K562 (cell line): ENCODE measurements around the gene HOXB4. TPM values are rescaled to one million over a fixed set of nuclear protein-coding genes. Genes with fewer than 3 reads are reported as not detected.

Experiments
- BRD9 ChIP-seq: fragments of 450-650 bp; IDR thresholded peaks from 2 replicates; pipeline ENCODE4 v1.6.1; 2018; ENCODE audit warnings: low read depth; ENCODE audit not compliant: partially characterized antibody
- CEBPG ChIP-seq, 3 experiments: fragments of 200-800 bp in 1 of 3; sonication (Bioruptor generic) in 1 of 3; sonication (generic) in 1 of 3; formaldehyde crosslinking in 1 of 3; IDR thresholded peaks in 2 of 3; conservative IDR thresholded peaks in 1 of 3; 2 replicates each; pipeline versions ENCODE4 v1.6.1 to v1.8.0; 2016 to 2022; ENCODE audit warnings: missing compliant biosample characterization in 2 of 3, missing genetic modification characterization in 2 of 3, mild to moderate bottlenecking in 1 of 3, missing genetic modification reagents in 1 of 3
- CHD1 ChIP-seq: fragments of 200-600 bp; sonication (generic); IDR thresholded peaks from one replicate; pipeline ENCODE4 v1.6.1; 2012; ENCODE audit warnings: mild to moderate bottlenecking, moderate library complexity, low read length, inconsistent platforms
- POLR2A ChIP-seq: fragments of 450-650 bp; conservative IDR thresholded peaks from 2 replicates; pipeline ENCODE4 v1.6.1; 2016
- polyA plus RNA-seq, 8 experiments: library from polyadenylated mRNA; depleted of rRNA in 4 of 8; stranded (reverse) in 5 of 8; unstranded in 3 of 8; fragments of >200 nt; fragmentation: Nextera tagmentation in 2 of 8; fragmentation: Illumina TruSeq in 1 of 8; extraction: Ambion mirVana in 2 of 8; extraction: Trizol in 1 of 8; gene quantifications; 2 replicates each; pipeline versions ENCODE4 v1.2.1 to v1.2.3, GENCODE V29; 2011 to 2014; ENCODE audit warnings: inconsistent platforms in 1 of 8, missing spikeins in 1 of 8
- total RNA-seq, 7 experiments: library from RNA; depleted of rRNA in 6 of 7; stranded (reverse); fragments of >200 nt in 6 of 7; fragmentation: Illumina TruSeq in 2 of 7; extraction: Trizol in 2 of 7; gene quantifications; 2 replicates each; pipeline versions ENCODE4 v1.2.1 to v1.2.3, GENCODE V29; 2011 to 2021; ENCODE audit warnings: low replicate concordance in 1 of 7
- TF ChIP-seq, protein P1 (sequence below): fragments of 250-450 bp; sonication (Bioruptor Pico); IDR thresholded peaks from 2 replicates; pipeline ENCODE4 v1.5.0; 2021; ENCODE audit warnings: mild to moderate bottlenecking, moderate library complexity

HOXB4 gene
- total and polyA plus RNA-seq, 9 of the 15 experiments (the other 6 are each of a cell fraction or from before 2014, with no cell fraction given) = 1.6 to 34.9 (median 14.9) TPM

- TF ChIP-seq, protein P1, sequence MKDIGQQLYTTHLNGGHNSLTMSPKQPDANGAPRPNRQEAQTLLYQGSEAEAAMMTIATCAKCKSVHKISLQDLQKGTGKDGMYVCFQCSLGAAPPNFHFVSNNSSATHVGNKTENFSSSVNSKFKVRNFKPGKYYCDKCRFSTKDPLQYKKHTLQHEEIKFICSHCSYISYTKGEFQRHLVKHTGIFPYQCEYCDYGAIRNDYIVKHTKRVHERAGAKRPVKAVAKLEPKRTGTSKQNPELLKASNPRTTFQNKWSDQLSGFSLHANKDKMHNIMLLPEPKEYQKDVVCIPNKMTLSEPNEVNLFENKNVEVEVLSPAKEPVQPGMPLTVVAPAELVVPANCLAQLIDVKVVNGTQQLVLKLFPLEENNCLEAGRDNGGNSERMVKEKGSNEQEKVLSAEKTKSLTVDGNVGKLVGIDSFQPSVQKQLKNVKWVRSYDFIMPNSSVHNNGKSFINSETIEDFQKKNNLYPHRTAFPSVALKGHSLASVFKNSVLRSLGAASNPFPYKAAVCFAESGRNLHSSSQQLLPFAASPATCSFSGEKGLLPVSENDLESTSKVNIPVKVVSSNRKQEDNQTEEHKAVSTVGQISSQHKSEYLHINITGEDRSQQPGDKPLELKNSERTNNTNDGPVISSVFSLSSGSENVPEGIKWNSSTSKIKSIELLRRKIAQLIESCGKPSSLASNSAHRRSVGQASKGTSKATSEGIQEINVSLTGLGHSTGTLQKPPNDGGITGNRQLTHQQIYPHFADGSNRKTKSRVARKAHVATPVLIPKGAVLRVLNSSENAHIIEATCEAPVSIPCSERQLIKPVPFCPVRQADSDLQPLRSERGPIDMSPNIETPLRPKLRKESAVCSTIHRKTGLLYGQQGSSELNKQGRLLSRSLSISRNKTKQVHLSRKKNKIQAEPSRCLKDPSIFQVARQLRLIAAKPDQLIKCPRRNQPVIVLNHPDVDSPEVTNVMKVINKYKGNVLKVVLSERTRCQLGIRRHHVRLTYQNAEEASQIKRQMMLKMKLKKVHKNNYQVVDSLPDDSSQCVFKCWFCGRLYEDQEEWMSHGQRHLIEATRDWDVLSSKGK (CRISPR knock-in tag) = no peak
- TF ChIP-seq BRD9 = peak; percentile 28
- TF ChIP-seq POLR2A = 0 out of 2 replicates have a peak, but pooled peaks have one; percentile 11
- TF ChIP-seq CHD1 = peak; percentile 55
- TF ChIP-seq CEBPG (CRISPR knock-in tag; IDR thresholded peaks at IDR 0.05) = no peak
- no peak for TF ChIP-seq CEBPG (tag; conservative IDR thresholded peaks at IDR 0.05 in 1 of 2, IDR thresholded peaks at IDR 0.05 in 1 of 2)
These were observed 34.2 kb downstream of the HOXB4 start (continued) for GRCh38 chr17:48543854-48544348.
